CD14-positive monocyte (primary cell): ENCODE results near the gene TMEM119. TPM values are rescaled to one million over a fixed set of nuclear protein-coding genes. Genes with fewer than 3 reads are reported as not detected.

Source experiments
- DNase-seq, 3 donors: peaks; one replicate each; pipeline ENCODE4 v3.0.0-alpha.2; 2011 to 2022
- H2AFZ ChIP-seq: 2 replicates; pipeline ENCODE4 v1.6.0; 2012; ENCODE audit warnings: mild to moderate bottlenecking, low read depth, low read length, inconsistent platforms; ENCODE audit not compliant: insufficient read depth, poor library complexity, severe bottlenecking
- H3K27ac ChIP-seq, 2 donors: 1 replicate in 1 of 2; 2 replicates in 1 of 2; pipeline ENCODE4 v1.5.1; 2012 to 2013; ENCODE audit warnings: low read length in 2 of 2, control low read depth in 1 of 2, inconsistent platforms in 1 of 2, low read depth in 1 of 2, mild to moderate bottlenecking in 1 of 2
- H3K27me3 ChIP-seq, 2 donors: one replicate each; pipeline versions ENCODE4 v1.6.0 to v1.6.1; 2011 to 2013; ENCODE audit warnings: low read length in 2 of 2; ENCODE audit not compliant: control insufficient read depth in 2 of 2, insufficient read depth in 2 of 2
- H3K36me3 ChIP-seq, 2 donors: replicated peaks in 1 of 2; 1 replicate in 1 of 2; 2 replicates in 1 of 2; pipeline versions ENCODE4 v1.5.1 to v1.6.1; 2012 to 2013; ENCODE audit warnings: low read length in 2 of 2, control low read depth in 1 of 2, inconsistent platforms in 1 of 2, mild to moderate bottlenecking in 1 of 2; ENCODE audit not compliant: insufficient read depth in 2 of 2, control insufficient read depth in 1 of 2
- H3K4me1 ChIP-seq, 2 donors: 1 replicate in 1 of 2; 2 replicates in 1 of 2; pipeline versions ENCODE4 v1.5.1 to v1.6.1; 2012 to 2013; ENCODE audit warnings: low read length in 2 of 2, control low read depth in 1 of 2, inconsistent platforms in 1 of 2, mild to moderate bottlenecking in 1 of 2, moderate library complexity in 1 of 2; ENCODE audit not compliant: insufficient read depth in 2 of 2, control insufficient read depth in 1 of 2
- H3K4me2 ChIP-seq: replicated peaks from 2 replicates; pipeline ENCODE3; 2012; ENCODE audit warnings: low read length, moderate library complexity, mild to moderate bottlenecking; ENCODE audit not compliant: poor library complexity, severe bottlenecking; ENCODE audit errors: extremely low read depth
- H3K4me3 ChIP-seq, 3 experiments: fragments of 200-600 bp in 1 of 3; sonication (generic) in 1 of 3; replicated peaks in 1 of 3; 1 replicate in 2 of 3; 2 replicates in 1 of 3; pipeline ENCODE4 v1.5.1; 2011 to 2013; ENCODE audit warnings: low read length in 3 of 3, mild to moderate bottlenecking in 3 of 3, control low read depth in 2 of 3, low read depth in 2 of 3, inconsistent platforms in 1 of 3, moderate library complexity in 1 of 3
- H3K79me2 ChIP-seq: 2 replicates; pipeline ENCODE4 v1.6.0; 2012; ENCODE audit warnings: mild to moderate bottlenecking, control low read depth, inconsistent platforms, low read length, moderate library complexity; ENCODE audit not compliant: insufficient read depth
- H3K9ac ChIP-seq: 2 replicates; pipeline ENCODE4 v1.6.0; 2017; ENCODE audit warnings: low read length, mild to moderate bottlenecking; ENCODE audit not compliant: insufficient read depth, poor library complexity, severe bottlenecking
- H3K9me3 ChIP-seq, 2 donors: replicated peaks in 1 of 2; 1 replicate in 1 of 2; 2 replicates in 1 of 2; pipeline versions ENCODE4 v1.5.1 to v1.6.1; 2012 to 2013; ENCODE audit warnings: low read length in 2 of 2, control low read depth in 1 of 2; ENCODE audit not compliant: control insufficient read depth in 1 of 2, insufficient read depth in 1 of 2
- H4K20me1 ChIP-seq: 2 replicates; pipeline ENCODE4 v1.6.0; 2012; ENCODE audit warnings: mild to moderate bottlenecking, low read length, control low read depth, moderate library complexity; ENCODE audit not compliant: insufficient read depth
- H3K27ac Mint-ChIP-seq, 7 donors: one replicate each; pipeline ENCODE4 v1.8.0; 2020; ENCODE audit warnings: mild to moderate bottlenecking in 7 of 7, mixed read lengths in 7 of 7, moderate library complexity in 6 of 7, inconsistent platforms in 2 of 7
- H3K27me3 Mint-ChIP-seq, 3 donors: one replicate each; pipeline ENCODE4 v1.8.0; 2021 to 2022; ENCODE audit warnings: low read depth in 3 of 3, mild to moderate bottlenecking in 3 of 3, mixed read lengths in 3 of 3, moderate library complexity in 3 of 3, inconsistent platforms in 1 of 3
- H3K36me3 Mint-ChIP-seq, 2 donors: one replicate each; pipeline ENCODE4 v1.8.0; 2020; ENCODE audit warnings: mixed read lengths in 2 of 2, inconsistent platforms in 1 of 2, mild to moderate bottlenecking in 1 of 2
- H3K4me1 Mint-ChIP-seq: one replicate; pipeline ENCODE4 v1.8.0; 2020; ENCODE audit warnings: mild to moderate bottlenecking, mixed read lengths
- H3K4me3 Mint-ChIP-seq, 2 donors: one replicate each; pipeline ENCODE4 v1.8.0; 2020; ENCODE audit warnings: mild to moderate bottlenecking in 2 of 2, mixed read lengths in 2 of 2, moderate library complexity in 1 of 2
- H3K9me3 Mint-ChIP-seq, 7 donors: one replicate each; pipeline ENCODE4 v1.8.0; 2020 to 2022; ENCODE audit warnings: mixed read lengths in 7 of 7, mild to moderate bottlenecking in 6 of 7, moderate library complexity in 6 of 7, inconsistent platforms in 2 of 7
- CTCF ChIP-seq: fragments of 200-600 bp; IDR thresholded peaks from one replicate; pipeline ENCODE4 v1.8.0; 2022; ENCODE audit warnings: antibody characterized with exemption, mild to moderate bottlenecking
- WGBS: methylation state at CpG from one replicate; pipeline ENCODE4 v1.1.5; 2013; ENCODE audit warnings: missing lambda C conversion rate; ENCODE audit not compliant: insufficient coverage; 5-methylcytosine and 5-hydroxymethylcytosine counted together
- intact Hi-C, 2 donors: fragments of 100-400 bp; cut with micrococcal nuclease; formaldehyde crosslinking; loops; one replicate each; pipeline versions ENCODE4 v1.15.0 to v1.15.1; 2023
- polyA plus RNA-seq, 3 donors: library from polyadenylated mRNA; depleted of rRNA in 1 of 3; unstranded in 2 of 3; stranded (reverse) in 1 of 3; fragments of 300-500 nt in 2 of 3; fragments of >200 nt in 1 of 3; fragmentation: Illumina TruSeq in 2 of 3; gene quantifications; 1 replicate in 2 of 3; 2 replicates in 1 of 3; pipeline ENCODE4 v1.2.3, GENCODE V29; 2012 to 2021

The TMEM119 gene
- polyA plus RNA-seq, 3 donors = 0.18 to 0.85 (median 0.56) TPM

DNA sequence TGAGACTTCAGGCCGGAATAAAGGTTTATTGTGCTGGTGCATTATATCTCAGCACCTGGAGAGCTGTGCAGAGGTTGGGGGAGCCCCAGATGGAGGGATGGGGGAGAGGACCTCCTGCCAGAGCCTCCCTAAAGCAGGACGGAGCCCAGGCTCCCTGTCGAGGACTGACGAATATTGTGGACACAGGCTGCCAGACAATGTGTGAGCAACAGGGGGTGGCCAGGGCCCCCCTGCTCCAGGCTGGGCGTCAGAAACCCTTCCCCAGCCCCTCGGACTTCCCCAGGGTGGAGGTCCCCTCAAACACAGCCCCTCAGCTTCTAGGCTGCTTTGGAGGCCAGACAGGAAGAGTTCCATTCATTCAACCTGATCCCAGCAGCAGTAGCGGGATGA is 8.0 kb downstream of the TMEM119 start:
- DNase-seq = no peak
- H3K36me3 ChIP-seq = no peaks in the 10 kb centered on the region
- H3K9me3 ChIP-seq = no peaks in the 10 kb centered on the region
- intact Hi-C loops = no loop called here
- no peaks in the 10 kb centered on the region for H3K27me3 ChIP-seq
- no peak overlapping the region for H3K27ac ChIP-seq
- no peaks in the 10 kb centered on the region for H3K4me1 ChIP-seq
- no peak for TF ChIP-seq CTCF
- no peak overlapping the region for H3K4me3 Mint-ChIP-seq
- no peak overlapping the region for H3K9ac ChIP-seq
- H3K4me1 Mint-ChIP-seq = no peaks in the 10 kb centered on the region
- 100% methylated on average over 4 of the region's 7 CpGs for WGBS
- no peaks in the 10 kb centered on the region for H3K9me3 Mint-ChIP-seq
- no peak overlapping the region for H3K27ac Mint-ChIP-seq
- no peak overlapping the region for H3K4me2 ChIP-seq
- H4K20me1 ChIP-seq = no peaks in the 10 kb centered on the region
- no peaks in the 10 kb centered on the region for H3K79me2 ChIP-seq
- H3K4me3 ChIP-seq = no peak overlapping the region
- H2AFZ ChIP-seq = no peak overlapping the region
- H3K36me3 Mint-ChIP-seq = no peaks in the 10 kb centered on the region
- H3K27me3 Mint-ChIP-seq = peaks cover 0 to 7% (median 2%) of the 10 kb centered on the region in 3 donors

DNA sequence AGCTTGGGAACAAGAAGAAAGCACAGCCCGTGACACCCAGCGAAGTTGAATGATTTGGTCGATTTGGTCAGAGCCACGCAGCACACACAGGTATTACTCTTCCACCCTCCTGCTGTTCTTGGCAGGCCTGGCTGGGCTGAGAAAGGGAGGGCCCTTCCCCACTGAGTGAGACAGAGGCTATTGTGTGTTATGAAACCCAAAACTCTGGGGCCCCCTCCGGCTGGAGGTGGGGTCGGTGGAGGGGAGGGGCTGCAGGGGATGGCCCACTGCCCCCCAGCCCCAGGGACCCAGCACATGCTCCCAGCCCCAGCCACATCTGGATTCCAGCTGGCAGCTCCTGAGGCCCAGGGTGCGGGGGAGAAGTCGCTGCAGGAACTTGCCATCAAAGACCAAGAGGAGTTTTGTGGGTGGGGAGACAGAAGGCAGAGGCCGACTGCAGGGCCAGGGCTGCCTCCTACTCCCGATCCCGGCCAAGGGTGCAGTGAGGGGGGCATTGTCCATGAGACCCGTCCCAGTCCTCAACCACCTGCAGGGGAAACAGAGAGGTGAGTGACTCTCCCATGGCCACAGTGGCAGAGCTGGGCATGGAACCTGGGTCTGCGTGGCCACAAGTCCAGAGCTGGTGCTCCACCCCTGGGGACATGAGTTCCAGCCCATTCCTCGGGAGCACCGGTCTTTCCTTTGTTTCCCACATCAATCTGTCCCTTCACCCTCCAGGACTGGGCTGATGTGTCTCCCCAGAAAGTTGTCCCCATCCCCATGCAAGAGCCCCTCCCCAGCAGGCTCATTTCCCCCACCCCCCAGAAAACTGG is 8.7 kb downstream of the TMEM119 start:
- Histone ChIP-seq H3K27ac (no peak overlapping the region), H3K9me3 (no peaks in the 10 kb centered on the region), H3K36me3 (no peaks in the 10 kb centered on the region), H2AFZ (no peak overlapping the region), H3K9ac (no peak overlapping the region), H3K4me1 (no peaks in the 10 kb centered on the region), H3K27me3 (no peaks in the 10 kb centered on the region), H3K79me2 (no peaks in the 10 kb centered on the region), H3K4me3 (no peak overlapping the region), H4K20me1 (no peaks in the 10 kb centered on the region), H3K4me2 (no peak overlapping the region)
- DNase-seq = no peak
- Mint-ChIP-seq H3K4me1 (no peaks in the 10 kb centered on the region), H3K27me3 (peaks cover 0 to 7% (median 2%) of the 10 kb centered on the region in 3 donors), H3K36me3 (no peaks in the 10 kb centered on the region), H3K9me3 (no peaks in the 10 kb centered on the region), H3K27ac (peak overlapping the region in 1 of 7 donors; percentile 6), H3K4me3 (no peak overlapping the region)
- intact Hi-C loops = no loop called here
- TF ChIP-seq CTCF = no peak
- WGBS = 76% methylated on average over 6 of the region's 15 CpGs
